ENCODE data around the gene SLC9A7. TPM values are rescaled to one million over a fixed set of nuclear protein-coding genes. Genes with fewer than 3 reads are reported as not detected.
"Not testable (repeated sequence)": the region's sequence is repeated elsewhere in the genome, so short reads cannot be mapped to it uniquely, and the experiment has no call there.

The SLC9A7 gene
- total RNA-seq, 2 experiments from 2014 or later = 16.9 to 17.0 TPM

DNA sequence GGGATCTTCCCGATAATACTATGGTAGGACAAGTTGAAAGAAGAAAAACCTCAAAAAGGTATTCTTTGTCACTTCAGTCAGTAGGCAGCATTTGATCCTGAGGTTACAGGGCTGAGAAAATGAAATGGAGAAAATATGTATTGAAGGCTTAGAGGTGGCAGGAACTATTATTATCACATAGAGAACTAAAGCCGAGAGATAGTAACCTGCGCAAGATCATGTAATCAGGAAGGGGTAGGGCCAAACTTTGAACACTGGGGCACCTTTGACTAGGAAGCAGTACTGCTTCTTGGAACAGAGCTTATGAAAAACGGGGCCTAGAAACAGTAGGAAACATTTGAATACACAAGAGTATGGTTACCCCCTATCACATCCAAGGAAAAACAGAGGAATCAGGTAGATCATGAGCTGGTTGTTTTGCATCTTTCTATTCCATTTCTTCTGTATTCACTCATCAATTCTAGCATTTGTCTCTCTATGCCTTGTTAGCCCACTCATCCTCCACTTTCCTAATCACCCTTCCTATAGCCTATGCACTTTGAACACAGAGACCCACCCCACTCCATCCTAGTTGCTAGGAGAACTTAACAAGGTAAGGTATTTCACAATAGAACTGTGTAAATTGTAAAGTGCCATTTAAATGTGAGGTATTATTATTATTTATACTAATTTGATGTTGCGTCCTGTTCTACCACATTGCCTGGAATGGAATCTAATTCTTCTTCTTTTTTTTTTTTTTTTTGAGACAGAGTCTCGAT lies 34.6 kb upstream of the SLC9A7 start:
- CTCF ChIA-PET = interaction anchor here (2.4 kb wide), 1 partner anchor 32 kb away, joined by 6 read pairs; no protein-coding TSS in a partner anchor
- no peak overlapping the region for H3K4me3 Mint-ChIP-seq
- no peak overlapping the region for H3K27ac Mint-ChIP-seq
- ATAC-seq = no peak
- no peaks in the 10 kb centered on the region for H3K9me3 Mint-ChIP-seq
- H3K4me1 Mint-ChIP-seq (ENCODE audit: low read depth) = peaks cover 20% of the 10 kb centered on the region
- H3K36me3 Mint-ChIP-seq (ENCODE audit: low read depth) = no peaks in the 10 kb centered on the region
- POLR2A ChIA-PET = no interaction called here
- intact Hi-C loops (cut with micrococcal nuclease) = no loop called here
- no peak for TF ChIP-seq CTCF (IDR thresholded peaks at IDR 0.05)
- DNase-seq = no peak
- H3K27me3 Mint-ChIP-seq = no peaks in the 10 kb centered on the region

DNA sequence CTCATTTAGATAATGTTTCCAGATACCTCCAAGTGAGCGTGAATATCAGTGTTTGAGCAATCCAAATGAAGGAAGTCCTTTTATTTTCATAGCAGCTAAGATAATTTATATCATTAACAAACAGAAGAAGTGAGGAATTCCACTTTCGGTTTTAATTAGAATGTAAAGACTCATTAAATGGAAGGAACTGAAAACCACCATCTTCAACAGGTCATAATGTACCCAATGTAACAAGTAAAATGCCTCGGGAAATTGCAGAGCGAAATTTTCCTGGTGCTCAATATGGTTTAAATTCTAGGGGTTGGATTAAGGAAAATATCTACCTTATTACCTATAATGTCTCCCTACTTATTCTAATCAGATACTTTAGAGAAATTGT lies 33.9 kb upstream of the SLC9A7 start:
- no peak for DNase-seq
- intact Hi-C loops (cut with micrococcal nuclease) = no loop called here
- Mint-ChIP-seq H3K9me3 (no peaks in the 10 kb centered on the region), H3K4me1 (ENCODE audit: low read depth) (peaks cover 20% of the 10 kb centered on the region), H3K4me3 (no peak overlapping the region), H3K27me3 (no peaks in the 10 kb centered on the region), H3K36me3 (ENCODE audit: low read depth) (no peaks in the 10 kb centered on the region), H3K27ac (no peak overlapping the region)
- no peak for ATAC-seq
- CTCF ChIA-PET = interaction anchor here (1.0 to 2.4 kb wide), 3 partner anchors 31 to 156 kb away, joined by 3 to 6 read pairs (median 5); partner anchors contain the start of gene SLC9A7
- no peak for TF ChIP-seq CTCF (IDR thresholded peaks at IDR 0.05)
- POLR2A ChIA-PET = no interaction called here

- Mint-ChIP-seq H3K27ac (no peak overlapping the region), H3K4me1 (ENCODE audit: low read depth) (peaks cover 20% of the 10 kb centered on the region), H3K36me3 (ENCODE audit: low read depth) (no peaks in the 10 kb centered on the region), H3K9me3 (no peaks in the 10 kb centered on the region), H3K27me3 (no peaks in the 10 kb centered on the region), H3K4me3 (no peak overlapping the region)
- TF ChIP-seq CTCF (IDR thresholded peaks at IDR 0.05) = no peak
- ChIA-PET CTCF (interaction anchor here (1.0 to 2.4 kb wide), 3 partner anchors 30 to 155 kb away, joined by 3 to 6 read pairs (median 5); partner anchors contain the start of gene SLC9A7), POLR2A (interaction anchor here (2.3 kb wide), 1 partner anchor 10 kb away, joined by 6 read pairs; no protein-coding TSS in a partner anchor)
- ATAC-seq (peak; percentile 72), DNase-seq (peak; percentile 13)
- intact Hi-C loops (cut with micrococcal nuclease) = no loop called here
These were observed 33.2 kb upstream of the SLC9A7 start for GRCh38 chrX:46791927-46792809.

DNA sequence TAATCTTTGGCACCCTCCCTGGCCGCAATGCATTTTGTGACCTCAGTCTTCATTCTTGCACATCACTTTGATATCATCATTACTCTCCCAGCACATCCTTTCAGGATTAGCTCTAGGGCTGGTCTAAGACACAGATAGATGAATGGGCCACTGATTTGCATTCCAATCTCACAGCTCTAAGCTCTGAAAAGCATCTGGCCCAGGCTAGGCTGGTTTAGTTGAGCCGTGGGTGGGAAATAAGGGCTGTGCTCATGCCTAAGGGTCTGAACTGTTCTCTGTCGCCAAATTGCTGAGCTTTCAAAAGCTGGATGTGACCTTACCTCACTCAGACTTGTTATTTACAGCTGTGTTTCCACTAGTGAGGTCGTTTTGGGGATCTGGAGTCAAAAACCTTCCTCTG lies 30.0 kb upstream of the SLC9A7 start:
- TF ChIP-seq CTCF (IDR thresholded peaks at IDR 0.05) = no peak
- H3K9me3 Mint-ChIP-seq = no peaks in the 10 kb centered on the region
- DNase-seq = no peak
- H3K27ac Mint-ChIP-seq = no peak overlapping the region
- no peak overlapping the region for H3K4me3 Mint-ChIP-seq
- CTCF ChIA-PET = interaction anchor here (2.5 kb wide), 1 partner anchor 29 kb away, joined by 7 read pairs; no protein-coding TSS in a partner anchor
- H3K4me1 Mint-ChIP-seq (ENCODE audit: low read depth) = peaks cover 20% of the 10 kb centered on the region
- H3K36me3 Mint-ChIP-seq (ENCODE audit: low read depth) = no peaks in the 10 kb centered on the region
- intact Hi-C loops (cut with micrococcal nuclease) = no loop called here
- POLR2A ChIA-PET = no interaction called here
- no peaks in the 10 kb centered on the region for H3K27me3 Mint-ChIP-seq
- no peak for ATAC-seq

- intact Hi-C loops (cut with micrococcal nuclease); H3K27ac Mint-ChIP-seq; DNase-seq; ATAC-seq; H3K4me3 Mint-ChIP-seq; H3K4me1 Mint-ChIP-seq (ENCODE audit: low read depth); POLR2A ChIA-PET; H3K9me3 Mint-ChIP-seq; H3K27me3 Mint-ChIP-seq; H3K36me3 Mint-ChIP-seq (ENCODE audit: low read depth): not testable (repeated sequence)
- CTCF ChIA-PET = interaction anchor here (1.3 kb wide), 1 partner anchor 12 kb away, joined by 3 read pairs; no protein-coding TSS in a partner anchor
These were observed 25.5 kb upstream of the SLC9A7 start for GRCh38 chrX:46784437-46784836.

All from activated CD8-positive, alpha-beta T cell treated with anti-CD3 and anti-CD28 coated beads for 36 hours (primary cell).